IMR-90 (cell line): ENCODE data around the gene PLCL1. TPM values are rescaled to one million over a fixed set of nuclear protein-coding genes. Genes with fewer than 3 reads are reported as not detected.

Experiments
- ATAC-seq: fragments of 200-7000 bp; cut with Tn5 transposase; 2 replicates; pipeline ENCODE4 v1.9.1; 2020; ENCODE audit warnings: low read depth, mild to moderate bottlenecking, moderate library complexity
- BruUV-seq: library from RNA; stranded (reverse); fragments of 400-500 nt; replicated peaks from 2 replicates; lab custom pipeline; 2021; lab: Mats Ljungman, UMichigan
- CTCF ChIA-PET: fragments of 300-600 bp; formaldehyde crosslinking; extraction: SDS; loops from one replicate; lab custom pipeline; 2021; ENCODE audit warnings: antibody characterized with exemption; lab: Yijun Ruan, JAX
- POLR2A ChIA-PET: fragments of 300-600 bp; sonication (Branson Sonifier 250); formaldehyde crosslinking; loops from one replicate; lab custom pipeline; 2022; ENCODE audit warnings: antibody characterized with exemption; ENCODE audit not compliant: unreplicated experiment; lab: Charles Lee
- DNase-seq: peaks from one replicate; pipeline ENCODE4 v3.0.0; 2013
- H2AFZ ChIP-seq: replicated peaks from 2 replicates; pipeline ENCODE3; 2013; ENCODE audit warnings: low read length, mild to moderate bottlenecking; ENCODE audit not compliant: poor library complexity
- H2AK5ac ChIP-seq: 2 replicates; pipeline ENCODE4 v1.6.1; 2013; ENCODE audit warnings: low read depth, low read length, inconsistent platforms
- H2AK9ac ChIP-seq: replicated peaks from 2 replicates; pipeline ENCODE3; 2013; ENCODE audit warnings: mild to moderate bottlenecking, low read depth, low read length, moderate library complexity; ENCODE audit not compliant: poor library complexity
- H2BK120ac ChIP-seq: 2 replicates; pipeline ENCODE4 v1.6.1; 2013; ENCODE audit warnings: low read depth, low read length, inconsistent platforms
- H2BK15ac ChIP-seq: 3 replicates; pipeline ENCODE4 v1.6.1; 2013; ENCODE audit warnings: low read depth, low read length, inconsistent platforms
- H2BK20ac ChIP-seq: 2 replicates; pipeline ENCODE4 v1.6.1; 2013; ENCODE audit warnings: low read depth, mild to moderate bottlenecking, inconsistent platforms, low read length, moderate library complexity
- H2BK5ac ChIP-seq: 2 replicates; pipeline ENCODE4 v1.6.1; 2013; ENCODE audit warnings: mild to moderate bottlenecking, low read depth, low read length, inconsistent platforms; ENCODE audit not compliant: poor library complexity, severe bottlenecking
- H3K14ac ChIP-seq: replicated peaks from 2 replicates; pipeline ENCODE4 v1.6.1; 2013; ENCODE audit warnings: low read depth, low read length, inconsistent platforms
- H3K18ac ChIP-seq: 2 replicates; pipeline ENCODE4 v1.6.1; 2013; ENCODE audit warnings: low read depth, low read length, control low read depth
- H3K23ac ChIP-seq: 2 replicates; pipeline ENCODE4 v1.6.1; 2013; ENCODE audit warnings: low read depth, low read length, inconsistent platforms
- H3K27ac ChIP-seq: 2 replicates; pipeline ENCODE4 v1.5.1; 2013; ENCODE audit warnings: mild to moderate bottlenecking, control low read depth, low read length; ENCODE audit not compliant: insufficient read depth
- H3K27me3 ChIP-seq: 2 replicates; pipeline ENCODE4 v1.6.1; 2013; ENCODE audit warnings: low read length; ENCODE audit not compliant: control insufficient read depth, insufficient read depth
- H3K36me3 ChIP-seq: 2 replicates; pipeline ENCODE4 v1.6.1; 2013; ENCODE audit warnings: low read length, mixed read lengths; ENCODE audit not compliant: control insufficient read depth, insufficient read depth
- H3K4ac ChIP-seq: 2 replicates; pipeline ENCODE4 v1.6.1; 2013; ENCODE audit warnings: low read depth, low read length, inconsistent platforms
- H3K4me1 ChIP-seq: 2 replicates; pipeline ENCODE4 v1.6.1; 2013; ENCODE audit warnings: low read length, mixed read lengths; ENCODE audit not compliant: control insufficient read depth, insufficient read depth
- H3K4me2 ChIP-seq: 2 replicates; pipeline ENCODE4 v1.6.1; 2013; ENCODE audit warnings: low read depth, mild to moderate bottlenecking, control low read depth, low read length, moderate library complexity
- H3K4me3 ChIP-seq: 2 replicates; pipeline ENCODE4 v1.5.1; 2013; ENCODE audit warnings: low read depth, mild to moderate bottlenecking, control low read depth, low read length, moderate library complexity; ENCODE audit not compliant: insufficient read depth
- H3K56ac ChIP-seq: 2 replicates; pipeline ENCODE4 v1.6.1; 2013; ENCODE audit warnings: low read length, inconsistent platforms; ENCODE audit not compliant: insufficient read depth; ENCODE audit errors: extremely low read depth
- H3K79me1 ChIP-seq, 2 experiments: 2 replicates each; pipeline ENCODE4 v1.6.1; 2013; ENCODE audit warnings: low read length in 2 of 2, inconsistent platforms in 1 of 2, low read depth in 1 of 2
- H3K9ac ChIP-seq: 2 replicates; pipeline ENCODE4 v1.6.1; 2013; ENCODE audit warnings: low read depth, low read length, control low read depth
- H3K9me1 ChIP-seq: 2 replicates; pipeline ENCODE4 v1.6.1; 2013; ENCODE audit warnings: low read length, inconsistent platforms; ENCODE audit not compliant: insufficient read depth
- H3K9me3 ChIP-seq: 2 replicates; pipeline ENCODE4 v1.6.1; 2013; ENCODE audit warnings: low read length; ENCODE audit not compliant: control insufficient read depth, insufficient read depth
- H4K20me1 ChIP-seq: 2 replicates; pipeline ENCODE4 v1.6.1; 2013; ENCODE audit warnings: low read length, inconsistent platforms; ENCODE audit not compliant: insufficient read depth
- H4K5ac ChIP-seq: 2 replicates; pipeline ENCODE4 v1.6.1; 2013; ENCODE audit warnings: mild to moderate bottlenecking, low read depth, low read length, control low read depth
- H4K8ac ChIP-seq, 2 experiments: 2 replicates each; pipeline ENCODE4 v1.6.1; 2013; ENCODE audit warnings: low read depth in 2 of 2, low read length in 2 of 2, control low read depth in 1 of 2, inconsistent platforms in 1 of 2
- H4K91ac ChIP-seq: 2 replicates; pipeline ENCODE4 v1.6.1; 2013; ENCODE audit warnings: low read depth, low read length, inconsistent platforms; ENCODE audit not compliant: insufficient read depth
- CEBPB ChIP-seq: IDR thresholded peaks from 2 replicates; pipeline ENCODE4 v1.6.1; 2012; ENCODE audit warnings: low read depth, low read length, improper control_type of control experiment
- FOS ChIP-seq: fragments of 150-350 bp; IDR thresholded peaks from 2 replicates; pipeline ENCODE4 v1.6.1; 2016; ENCODE audit warnings: low read depth, low read length
- MAFK ChIP-seq: IDR thresholded peaks from 2 replicates; pipeline ENCODE4 v1.6.1; 2012; ENCODE audit warnings: low read depth, low read length, improper control_type of control experiment
- MAZ ChIP-seq: IDR thresholded peaks from 2 replicates; pipeline ENCODE4 v1.6.1; 2012; ENCODE audit warnings: low read depth, mild to moderate bottlenecking, low read length, improper control_type of control experiment, moderate library complexity, borderline replicate concordance
- RAD21 ChIP-seq: IDR thresholded peaks from 2 replicates; pipeline ENCODE4 v1.6.1; 2012; ENCODE audit warnings: low read length, improper control_type of control experiment
- RFX5 ChIP-seq: IDR thresholded peaks from 2 replicates; pipeline ENCODE4 v1.8.0; 2012; ENCODE audit warnings: low read depth, mild to moderate bottlenecking, low read length, moderate library complexity
- WGBS, 2 experiments: methylation state at CpG; one replicate each; pipeline versions ENCODE4 v1.1.5 to v1.1.7; 2013; ENCODE audit warnings: missing lambda C conversion rate in 2 of 2; ENCODE audit not compliant: insufficient read length in 1 of 2; ENCODE audit errors: extremely low coverage in 2 of 2; 5-methylcytosine and 5-hydroxymethylcytosine counted together
- dilution Hi-C: fragments of 300-500 bp; cut with HindIII; formaldehyde crosslinking; loops from one replicate; pipeline ENCODE4 v1.14.3; 2018; ENCODE audit warnings: low sequenced_read_pairs; ENCODE audit not compliant: unreplicated experiment
- in situ Hi-C: fragments of 300-500 bp; cut with MboI; formaldehyde crosslinking; loops from 3 replicates; pipeline ENCODE4 v1.14.3; 2019; ENCODE audit warnings: low sequenced_read_pairs, inconsistent platforms, mixed read lengths
- intact Hi-C: fragments of 100-400 bp; cut with micrococcal nuclease; formaldehyde crosslinking; loops from 2 replicates; pipeline ENCODE4 v1.10.0; 2022
- polyA plus RNA-seq, 3 experiments: library from polyadenylated mRNA; depleted of rRNA; stranded (reverse); fragments of >200 nt; gene quantifications; 2 replicates each; pipeline ENCODE4 v1.2.3, GENCODE V29; 2012; ENCODE audit warnings: low replicate concordance in 1 of 3
- total RNA-seq: library from RNA; depleted of rRNA; stranded (reverse); fragments of >200 nt; gene quantifications from 2 replicates; pipeline ENCODE4 v1.2.3, GENCODE V29; 2012
- TF ChIP-seq, protein P1 (sequence below): fragments of 150-350 bp; IDR thresholded peaks from 2 replicates; pipeline ENCODE4 v1.6.1; 2017; ENCODE audit warnings: mild to moderate bottlenecking, antibody characterized with exemption, low read length, low read depth

Gene PLCL1
- total and polyA plus RNA-seq, 2 of the 4 experiments (the other 2 are of a cell fraction), result 0.14 to 0.18 TPM

DNA sequence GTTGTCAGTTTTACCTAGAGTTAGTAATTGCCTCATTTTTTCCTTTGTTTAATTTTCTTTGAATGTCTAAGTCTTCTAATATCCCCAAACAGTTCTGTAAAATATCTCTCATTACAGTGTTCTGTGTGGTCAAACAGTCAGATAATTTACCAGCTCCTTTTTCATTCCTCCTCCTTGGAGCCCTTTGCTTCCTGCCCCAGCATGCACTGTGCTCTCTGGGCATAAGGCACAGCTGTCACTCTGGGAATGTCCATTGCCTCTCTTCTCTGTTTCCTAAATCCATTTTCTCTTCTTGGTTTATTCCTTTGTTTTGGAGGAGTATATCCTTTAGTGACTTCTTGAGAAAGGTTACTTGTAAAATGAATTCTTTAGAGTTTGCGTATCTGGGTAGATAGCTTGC, 139.3 kb downstream of the PLCL1 start:
- no peaks in the 10 kb centered on the region for H3K4me1 ChIP-seq
- no peaks in the 10 kb centered on the region for H3K36me3 ChIP-seq
- ChIA-PET POLR2A (no interaction called here), CTCF (no interaction called here)
- H3K18ac ChIP-seq, result no peak overlapping the region
- in situ Hi-C loops, result no loop called here
- H2AK9ac ChIP-seq, result no peak overlapping the region
- no peak overlapping the region for H3K4ac ChIP-seq
- no peak overlapping the region for H2BK5ac ChIP-seq
- H4K91ac ChIP-seq, result no peak overlapping the region
- H2BK15ac ChIP-seq, result no peak overlapping the region
- no peak overlapping the region for H2BK20ac ChIP-seq
- no peak overlapping the region for H3K27ac ChIP-seq
- no peak overlapping the region for H3K23ac ChIP-seq
- no peak overlapping the region for H3K4me3 ChIP-seq
- H4K5ac ChIP-seq, result no peak overlapping the region; the same call in 1 of the 2 replicates
- DNase-seq, result no peak
- dilution Hi-C loops, result no loop called here
- H4K20me1 ChIP-seq, result no peaks in the 10 kb centered on the region
- intact Hi-C loops, result no loop called here
- no TSS peak for BruUV-seq
- no peak overlapping the region for H3K14ac ChIP-seq
- whole genome bisulfite sequencing, 2 experiments, result no CpG with 5 or more reads among the region's 1 CpG
- no peaks in the 10 kb centered on the region for H3K79me1 ChIP-seq
- no peak overlapping the region for H3K4me2 ChIP-seq
- H3K9me3 ChIP-seq, result no peaks in the 10 kb centered on the region
- H3K9ac ChIP-seq, result no peak overlapping the region
- no peak for TF ChIP-seq FOS
- no peak for TF ChIP-seq RAD21
- no peak for TF ChIP-seq RFX5
- TF ChIP-seq, protein P1, sequence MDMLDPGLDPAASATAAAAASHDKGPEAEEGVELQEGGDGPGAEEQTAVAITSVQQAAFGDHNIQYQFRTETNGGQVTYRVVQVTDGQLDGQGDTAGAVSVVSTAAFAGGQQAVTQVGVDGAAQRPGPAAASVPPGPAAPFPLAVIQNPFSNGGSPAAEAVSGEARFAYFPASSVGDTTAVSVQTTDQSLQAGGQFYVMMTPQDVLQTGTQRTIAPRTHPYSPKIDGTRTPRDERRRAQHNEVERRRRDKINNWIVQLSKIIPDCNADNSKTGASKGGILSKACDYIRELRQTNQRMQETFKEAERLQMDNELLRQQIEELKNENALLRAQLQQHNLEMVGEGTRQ, result no peak
- no peak for TF ChIP-seq CEBPB
- TF ChIP-seq MAZ, result no peak
- TF ChIP-seq MAFK, result no peak
- no peak for ATAC-seq
- H3K27me3 ChIP-seq, result no peaks in the 10 kb centered on the region
- no peak overlapping the region for H2AK5ac ChIP-seq
- no peak overlapping the region for H2AFZ ChIP-seq
- H4K8ac ChIP-seq, result no peak overlapping the region
- no peaks in the 10 kb centered on the region for H3K9me1 ChIP-seq
- H2BK120ac ChIP-seq, result no peak overlapping the region
- H3K56ac ChIP-seq, result no peak overlapping the region
